Suprapubic skin (tissue), 4 donors: ENCODE data around the gene SMARCD3.

ENCODE experiments used
- CTCF ChIP-seq, 2 donors: fragments of 200-600 bp in 1 of 2; fragments of 450-650 bp in 1 of 2; sonication (generic) in 1 of 2; IDR thresholded peaks; one replicate each; pipeline ENCODE4 v1.5.1; 2016 to 2019; ENCODE audit warnings: antibody characterized with exemption in 2 of 2, mild to moderate bottlenecking in 1 of 2, moderate library complexity in 1 of 2
- EP300 ChIP-seq: sonication (generic); formaldehyde crosslinking; IDR thresholded peaks from one replicate; pipeline ENCODE4 v1.6.1; 2017; ENCODE audit warnings: antibody characterized with exemption
- POLR2A ChIP-seq, 2 donors: fragments of 450-650 bp; IDR thresholded peaks; one replicate each; pipeline ENCODE4 v1.6.1; 2017; ENCODE audit warnings: antibody characterized with exemption in 2 of 2, mild to moderate bottlenecking in 2 of 2, moderate library complexity in 2 of 2
- POLR2AphosphoS5 ChIP-seq, 3 donors: sonication (generic); formaldehyde crosslinking; IDR thresholded peaks; one replicate each; pipeline ENCODE4 v1.6.1; 2017; ENCODE audit warnings: antibody characterized with exemption in 3 of 3

GRCh38 chr7:151272877-151273276 lies 24.4 kb upstream of the SMARCD3 start:
- TF ChIP-seq POLR2A (IDR thresholded peaks at IDR 0.05) (no peak), CTCF (IDR thresholded peaks at IDR 0.05) (no peak), EP300 (no peak), POLR2AphosphoS5 (IDR thresholded peaks at IDR 0.05) (no peak)
